ENCODE results near the gene TLR8. TPM values are rescaled to one million over a fixed set of nuclear protein-coding genes. Genes with fewer than 3 reads are reported as not detected.

Gene TLR8
- not detected for total RNA-seq
- 0.37 TPM for total RNA-seq (2013)
- 0 to 3.6 (median 0.08) reads per million in 29 experiments for total RNA-seq

DNA sequence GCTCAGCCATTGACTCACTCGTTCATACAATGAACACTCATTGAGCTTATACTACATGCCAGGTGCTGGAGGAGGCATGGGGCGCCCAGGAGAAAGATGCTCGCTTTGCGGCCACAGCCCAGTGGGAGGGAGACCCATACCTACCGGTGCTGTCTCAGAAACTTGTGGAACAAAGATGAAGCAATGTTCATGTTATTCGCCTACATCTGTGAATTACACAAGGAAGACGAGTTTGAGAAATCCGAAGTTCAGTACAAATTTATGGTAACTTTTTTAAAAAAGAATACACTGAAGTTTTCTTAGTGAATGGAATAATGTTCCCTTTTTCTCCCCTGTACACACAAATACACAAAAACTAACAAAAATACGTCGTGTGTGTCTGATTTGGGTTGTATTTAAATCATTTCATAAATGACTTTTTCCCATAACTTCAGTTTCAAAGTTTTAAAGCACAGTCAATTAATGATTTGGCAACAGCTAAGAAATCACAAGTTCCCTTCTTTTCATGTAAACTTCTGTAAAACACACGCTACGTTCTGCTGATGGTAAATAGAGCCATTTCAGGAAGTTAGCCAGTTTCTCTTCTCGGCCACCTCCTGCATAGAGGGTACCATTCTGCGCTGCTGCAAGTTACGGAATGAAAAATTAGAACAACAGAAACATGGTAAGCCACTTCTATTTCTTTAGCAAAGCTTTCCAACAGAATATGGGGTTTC lies at the start of gene TLR8:
TLR8 (plus strand) TSS at position 575 of the 716 bp plus-strand sequence; CDS start at position 662, 87 bp downstream.
- no peak within 1 kb of the TSS for H3K27ac ChIP-seq (ENCODE audit: low read length)
- H3K9me3 ChIP-seq = no peaks in the 10 kb centered on the region
- H3K4me3 ChIP-seq (ENCODE audit: control insufficient read depth in 1 of 2, extremely low read depth in 1 of 2, low read length in 1 of 2) = no peak within 1 kb of the TSS
- peaks cover 2% of the 10 kb centered on the region in 2 experiments for H3K4me1 ChIP-seq (ENCODE audit: control insufficient read depth in 1 of 2, extremely low read depth in 1 of 2, insufficient read depth in 2 of 2, low read length in 2 of 2)
- Mint-ChIP-seq H3K9me3 (no peaks in the 10 kb centered on the region), H3K4me1 (peaks cover 7 to 16% (median 10%) of the 10 kb centered on the region in 3 donors), H3K27me3 (peaks cover 0 to 23% of the 10 kb centered on the region in 2 donors), H3K36me3 (no peaks in the 10 kb centered on the region), H3K27ac (no peak within 1 kb of the TSS), H3K4me3 (no peak within 1 kb of the TSS)
- no peak for ATAC-seq (replicated peaks in 1 of 4)
- DNase-seq = no peak
- H3K36me3 ChIP-seq (ENCODE audit: control insufficient read depth in 2 of 2, extremely low read depth in 1 of 2, insufficient read depth in 1 of 2, low read length in 1 of 2) = no peaks in the 10 kb centered on the region
- POLR2A ChIA-PET = no interaction called here
- CTCF ChIA-PET = interaction anchor here in 1 of 2 donors (0.9 kb wide), 1 partner anchor 8 kb away, joined by 4 read pairs; no protein-coding TSS in a partner anchor
- WGBS (ENCODE audit: insufficient coverage) = 100% methylated on average over 3 of the region's 15 CpGs
- no peaks in the 10 kb centered on the region for H3K27me3 ChIP-seq (replicated peaks in 1 of 2; ENCODE audit: control insufficient read depth in 2 of 2, extremely low read depth in 1 of 2, insufficient read depth in 2 of 2, low read length in 1 of 2)

DNA sequence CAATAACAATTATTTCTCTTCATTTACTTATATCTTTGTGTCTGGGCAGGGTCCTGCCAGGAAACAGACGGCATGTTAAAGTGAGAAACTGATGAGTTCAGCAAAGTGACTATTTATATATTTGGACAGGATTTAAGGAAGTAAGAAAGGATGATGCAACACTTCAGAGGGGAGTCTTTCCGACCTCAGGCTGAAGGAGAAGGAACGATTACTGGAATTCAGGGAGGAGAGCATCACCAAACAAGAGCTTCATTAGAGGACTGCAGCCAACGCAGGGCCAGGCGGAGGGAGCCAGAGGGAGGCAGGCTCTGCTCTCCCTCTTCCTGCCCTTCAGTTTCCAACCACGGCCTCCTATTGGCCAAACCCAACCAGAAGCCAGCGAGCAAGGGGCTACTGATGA lies 41.1 kb upstream of the TLR8 start:
- ATAC-seq (replicated peaks in 1 of 4) = no peak
- peaks cover 0 to 3% of the 10 kb centered on the region in 2 experiments for H3K27me3 ChIP-seq (replicated peaks in 1 of 2; ENCODE audit: control insufficient read depth in 2 of 2, extremely low read depth in 1 of 2, insufficient read depth in 2 of 2, low read length in 1 of 2)
- peaks cover 3 to 20% of the 10 kb centered on the region in 2 donors for H3K27me3 Mint-ChIP-seq
- no peak for DNase-seq
- POLR2A ChIA-PET = no interaction called here
- H3K4me1 ChIP-seq (ENCODE audit: control insufficient read depth in 1 of 2, extremely low read depth in 1 of 2, insufficient read depth in 2 of 2, low read length in 2 of 2) = no peaks in the 10 kb centered on the region
- CTCF ChIA-PET = interaction anchor here in 1 of 2 donors (0.6 kb wide), 1 partner anchor 383 kb away, joined by 4 read pairs; no protein-coding TSS in a partner anchor
- H3K4me1 Mint-ChIP-seq = peaks cover 0 to 6% (median 2%) of the 10 kb centered on the region in 3 donors
- peaks cover 0 to 6% (median 0%) of the 10 kb centered on the region in 3 donors for H3K9me3 Mint-ChIP-seq
- H3K36me3 ChIP-seq (ENCODE audit: control insufficient read depth in 2 of 2, extremely low read depth in 1 of 2, insufficient read depth in 1 of 2, low read length in 1 of 2) = no peaks in the 10 kb centered on the region
- no peaks in the 10 kb centered on the region for H3K36me3 Mint-ChIP-seq
- 60% methylated on average over 1 of the region's 7 CpGs for WGBS (ENCODE audit: insufficient coverage)
- no peak overlapping the region for H3K27ac Mint-ChIP-seq
- no peak overlapping the region for H3K4me3 Mint-ChIP-seq
- no peaks in the 10 kb centered on the region for H3K9me3 ChIP-seq
- no peak overlapping the region for H3K4me3 ChIP-seq (ENCODE audit: control insufficient read depth in 1 of 2, extremely low read depth in 1 of 2, low read length in 1 of 2)
- H3K27ac ChIP-seq (ENCODE audit: low read length) = no peak overlapping the region

DNA sequence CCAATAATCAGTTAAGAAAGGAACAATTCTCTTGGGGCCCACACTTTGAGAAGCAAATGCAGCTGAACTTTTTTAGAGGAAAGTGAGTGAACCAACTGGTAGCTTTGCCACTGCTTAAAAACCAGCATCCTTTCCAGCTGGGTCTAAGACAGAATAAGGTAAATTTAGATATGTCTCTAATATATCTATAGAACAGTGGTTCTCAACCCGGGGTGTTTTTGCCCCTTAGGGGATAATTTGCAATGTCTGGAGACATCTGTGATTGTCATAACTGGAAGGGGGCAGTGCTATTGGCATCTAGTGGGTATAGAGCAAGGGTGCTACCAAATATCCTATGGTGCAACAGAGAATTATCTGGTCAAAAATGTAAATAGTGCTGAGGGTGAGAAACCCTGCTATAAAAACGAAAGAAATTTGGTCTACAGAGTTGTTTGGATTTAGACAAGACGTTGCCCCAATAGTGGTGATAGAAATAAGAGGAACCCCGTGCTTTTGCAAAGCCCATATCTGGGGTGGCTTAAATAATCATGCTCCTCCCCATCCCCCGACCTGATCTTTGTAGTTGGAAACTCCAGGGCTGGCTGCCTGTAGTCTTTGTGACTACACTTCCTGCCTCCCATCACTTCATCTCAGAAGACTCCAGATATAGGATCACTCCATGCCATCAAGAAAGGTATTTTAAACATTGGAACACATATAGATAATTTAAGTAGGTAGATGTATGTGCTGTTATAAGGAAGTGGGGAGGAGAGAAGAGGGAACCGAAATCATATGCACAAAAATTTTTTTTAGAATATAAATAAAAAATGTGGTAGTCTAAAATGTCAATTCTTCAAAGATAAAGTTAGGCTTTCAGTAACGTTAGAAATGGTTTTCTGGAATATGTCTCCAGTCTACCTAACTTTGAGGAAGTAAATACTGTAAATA lies 39.7 kb upstream of the TLR8 start, which contains the start of gene TLR7:
TLR7 (plus strand) TSS at position 622 of the 927 bp plus-strand sequence. CDS start 507 bp downstream, outside the sequence.
- H3K4me1 Mint-ChIP-seq = peaks cover 0 to 7% (median 2%) of the 10 kb centered on the region in 3 donors
- Histone ChIP-seq H3K9me3 (no peaks in the 10 kb centered on the region), H3K4me1 (ENCODE audit: control insufficient read depth in 1 of 2, extremely low read depth in 1 of 2, insufficient read depth in 2 of 2, low read length in 2 of 2) (no peaks in the 10 kb centered on the region), H3K36me3 (ENCODE audit: control insufficient read depth in 2 of 2, extremely low read depth in 1 of 2, insufficient read depth in 1 of 2, low read length in 1 of 2) (no peaks in the 10 kb centered on the region), H3K27ac (ENCODE audit: low read length) (no peak within 1 kb of the TSS), H3K4me3 (ENCODE audit: control insufficient read depth in 1 of 2, extremely low read depth in 1 of 2, low read length in 1 of 2) (no peak within 1 kb of the TSS), H3K27me3 (replicated peaks in 1 of 2; ENCODE audit: control insufficient read depth in 2 of 2, extremely low read depth in 1 of 2, insufficient read depth in 2 of 2, low read length in 1 of 2) (peaks cover 0 to 3% of the 10 kb centered on the region in 2 experiments)
- no peaks in the 10 kb centered on the region for H3K9me3 Mint-ChIP-seq
- POLR2A ChIA-PET = no interaction called here
- H3K36me3 Mint-ChIP-seq = no peaks in the 10 kb centered on the region
- WGBS (ENCODE audit: insufficient coverage) = no CpG with 5 or more reads among the region's 7 CpGs
- peaks cover 3 to 20% of the 10 kb centered on the region in 2 donors for H3K27me3 Mint-ChIP-seq
- CTCF ChIA-PET = no interaction called here
- no peak for ATAC-seq (replicated peaks in 1 of 4)
- H3K4me3 Mint-ChIP-seq = peak within 1 kb of the TSS in 1 of 3 donors; percentile 48
- peak within 1 kb of the TSS in 1 of 2 donors; percentile 47 for H3K27ac Mint-ChIP-seq
- no peak for DNase-seq

- Histone ChIP-seq H3K4me1 (ENCODE audit: control insufficient read depth in 1 of 2, extremely low read depth in 1 of 2, insufficient read depth in 2 of 2, low read length in 2 of 2) (no peaks in the 10 kb centered on the region), H3K36me3 (ENCODE audit: control insufficient read depth in 2 of 2, extremely low read depth in 1 of 2, insufficient read depth in 1 of 2, low read length in 1 of 2) (no peaks in the 10 kb centered on the region), H3K27me3 (replicated peaks in 1 of 2; ENCODE audit: control insufficient read depth in 2 of 2, extremely low read depth in 1 of 2, insufficient read depth in 2 of 2, low read length in 1 of 2) (peaks cover 0 to 3% of the 10 kb centered on the region in 2 experiments), H3K9me3 (no peaks in the 10 kb centered on the region), H3K4me3 (ENCODE audit: control insufficient read depth in 1 of 2, extremely low read depth in 1 of 2, low read length in 1 of 2) (no peak overlapping the region), H3K27ac (ENCODE audit: low read length) (no peak overlapping the region)
- CTCF ChIA-PET = no interaction called here
- H3K27ac Mint-ChIP-seq = no peak overlapping the region
- peak overlapping the region in 1 of 3 donors; percentile 28 for H3K4me3 Mint-ChIP-seq
- DNase-seq (no peak), ATAC-seq (replicated peaks in 1 of 4) (no peak)
- peaks cover 0 to 7% (median 2%) of the 10 kb centered on the region in 3 donors for H3K4me1 Mint-ChIP-seq
- POLR2A ChIA-PET = no interaction called here
- H3K36me3 Mint-ChIP-seq = no peaks in the 10 kb centered on the region
- peaks cover 9 to 25% of the 10 kb centered on the region in 2 donors for H3K27me3 Mint-ChIP-seq
- WGBS (ENCODE audit: insufficient coverage) = no CpG with 5 or more reads among the region's 4 CpGs
- H3K9me3 Mint-ChIP-seq = no peaks in the 10 kb centered on the region
Observed at GRCh38 chrX:12867685-12868084, 38.7 kb upstream of the TLR8 start.

GRCh38 chrX:12868747-12869146 lies 37.7 kb upstream of the TLR8 start:
- ATAC-seq (replicated peaks in 1 of 4) (no peak), DNase-seq (no peak)
- no peaks in the 10 kb centered on the region for H3K4me1 ChIP-seq (ENCODE audit: control insufficient read depth in 1 of 2, extremely low read depth in 1 of 2, insufficient read depth in 2 of 2, low read length in 2 of 2)
- H3K27me3 ChIP-seq (replicated peaks in 1 of 2; ENCODE audit: control insufficient read depth in 2 of 2, extremely low read depth in 1 of 2, insufficient read depth in 2 of 2, low read length in 1 of 2) = peaks cover 0 to 3% of the 10 kb centered on the region in 2 experiments
- ChIA-PET POLR2A (interaction anchor here in 1 of 2 donors (0.6 kb wide), 1 partner anchor 144 kb away, joined by 3 read pairs; no protein-coding TSS in a partner anchor), CTCF (no interaction called here)
- peaks cover 0 to 7% (median 2%) of the 10 kb centered on the region in 3 donors for H3K4me1 Mint-ChIP-seq
- no peaks in the 10 kb centered on the region for H3K36me3 ChIP-seq (ENCODE audit: control insufficient read depth in 2 of 2, extremely low read depth in 1 of 2, insufficient read depth in 1 of 2, low read length in 1 of 2)
- H3K36me3 Mint-ChIP-seq = no peaks in the 10 kb centered on the region
- H3K4me3 Mint-ChIP-seq = no peak overlapping the region
- peaks cover 0 to 5% (median 0%) of the 10 kb centered on the region in 3 donors for H3K9me3 Mint-ChIP-seq
- 80% methylated on average over 1 of the region's 4 CpGs for whole genome bisulfite sequencing (ENCODE audit: insufficient coverage)
- peaks cover 10 to 30% of the 10 kb centered on the region in 2 donors for H3K27me3 Mint-ChIP-seq
- H3K9me3 ChIP-seq = no peaks in the 10 kb centered on the region
- no peak overlapping the region for H3K27ac Mint-ChIP-seq
- no peak overlapping the region for H3K4me3 ChIP-seq (ENCODE audit: control insufficient read depth in 1 of 2, extremely low read depth in 1 of 2, low read length in 1 of 2)
- no peak overlapping the region for H3K27ac ChIP-seq (ENCODE audit: low read length)

GRCh38 chrX:12871257-12871656 lies 35.2 kb upstream of the TLR8 start:
- POLR2A ChIA-PET = no interaction called here
- Histone ChIP-seq H3K9me3 (no peaks in the 10 kb centered on the region), H3K27ac (ENCODE audit: low read length) (no peak overlapping the region), H3K36me3 (ENCODE audit: control insufficient read depth in 2 of 2, extremely low read depth in 1 of 2, insufficient read depth in 1 of 2, low read length in 1 of 2) (no peaks in the 10 kb centered on the region), H3K4me1 (ENCODE audit: control insufficient read depth in 1 of 2, extremely low read depth in 1 of 2, insufficient read depth in 2 of 2, low read length in 2 of 2) (no peaks in the 10 kb centered on the region), H3K27me3 (replicated peaks in 1 of 2; ENCODE audit: control insufficient read depth in 2 of 2, extremely low read depth in 1 of 2, insufficient read depth in 2 of 2, low read length in 1 of 2) (no peaks in the 10 kb centered on the region), H3K4me3 (ENCODE audit: control insufficient read depth in 1 of 2, extremely low read depth in 1 of 2, low read length in 1 of 2) (no peak overlapping the region)
- DNase-seq (no peak), ATAC-seq (replicated peaks in 1 of 4) (no peak)
- H3K4me1 Mint-ChIP-seq = peaks cover 0 to 7% (median 2%) of the 10 kb centered on the region in 3 donors
- no peak overlapping the region for H3K4me3 Mint-ChIP-seq
- 90% methylated on average over 2 of the region's 6 CpGs for whole genome bisulfite sequencing (ENCODE audit: insufficient coverage)
- H3K27me3 Mint-ChIP-seq = peaks cover 8 to 35% of the 10 kb centered on the region in 2 donors
- no peaks in the 10 kb centered on the region for H3K36me3 Mint-ChIP-seq
- no peak overlapping the region for H3K27ac Mint-ChIP-seq
- CTCF ChIA-PET = no interaction called here
- H3K9me3 Mint-ChIP-seq = peaks cover 0 to 5% (median 0%) of the 10 kb centered on the region in 3 donors
